Chondrocyte (in vitro differentiated cells): Measurements from ENCODE around the gene STAT3. TPM values are rescaled to one million over a fixed set of nuclear protein-coding genes. Genes with fewer than 3 reads are reported as not detected.
"Not testable (repeated sequence)": the region's sequence is repeated elsewhere in the genome, so short reads cannot be mapped to it uniquely, and the experiment has no call there.

Experiments used
- DNase-seq: peaks from one replicate; pipeline ENCODE4 v3.0.0; 2021; ENCODE audit warnings: mixed read lengths, low spot score
- H3K27ac Mint-ChIP-seq: one replicate; pipeline ENCODE4 v1.8.0; 2021; ENCODE audit warnings: mild to moderate bottlenecking, moderate library complexity, mixed read lengths; ENCODE audit not compliant: unreplicated experiment
- H3K27me3 Mint-ChIP-seq: 2 replicates; pipeline ENCODE4 v1.8.0; 2021; ENCODE audit warnings: low read depth, mixed read lengths
- H3K36me3 Mint-ChIP-seq: 2 replicates; pipeline ENCODE4 v1.8.0; 2021; ENCODE audit warnings: low read depth, mixed read lengths
- H3K4me1 Mint-ChIP-seq: 2 replicates; pipeline ENCODE4 v1.8.0; 2021; ENCODE audit warnings: low read depth, mild to moderate bottlenecking, mixed read lengths
- H3K4me3 Mint-ChIP-seq: one replicate; pipeline ENCODE4 v1.8.0; 2021; ENCODE audit warnings: mild to moderate bottlenecking, moderate library complexity, mixed read lengths; ENCODE audit not compliant: unreplicated experiment
- H3K9me3 Mint-ChIP-seq: 2 replicates; pipeline ENCODE4 v1.8.0; 2021; ENCODE audit warnings: low read depth, mixed read lengths
- CTCF ChIP-seq: fragments of 200-600 bp; sonication (generic); IDR thresholded peaks from 2 replicates; pipeline ENCODE4 v1.5.0; 2021; ENCODE audit warnings: antibody characterized with exemption, mild to moderate bottlenecking, moderate library complexity
- total RNA-seq: library from RNA; stranded (reverse); gene quantifications from 3 replicates; pipeline ENCODE4 v1.2.1, GENCODE V29; 2021

Gene STAT3
- total RNA-seq, 1 donor from 2014 or later: 164 TPM

- no peaks in the 10 kb centered on the region for H3K27me3 Mint-ChIP-seq
- no peaks in the 10 kb centered on the region for H3K9me3 Mint-ChIP-seq
- no peak for DNase-seq
- peak overlapping the region; percentile 63 for H3K27ac Mint-ChIP-seq
- peaks cover 48% of the 10 kb centered on the region for H3K36me3 Mint-ChIP-seq
- peaks cover 27% of the 10 kb centered on the region for H3K4me1 Mint-ChIP-seq
- TF ChIP-seq CTCF: no peak
- no peak overlapping the region for H3K4me3 Mint-ChIP-seq
Measured at GRCh38 chr17:42321555-42321954, 66.7 kb downstream of the STAT3 start.

GRCh38 chr17:42317967-42318366 lies 70.3 kb downstream of the STAT3 start:
- Mint-ChIP-seq H3K36me3 (peaks cover 39% of the 10 kb centered on the region), H3K4me1 (peaks cover 13% of the 10 kb centered on the region)
- not testable (repeated sequence) for H3K27me3 Mint-ChIP-seq, DNase-seq, H3K27ac Mint-ChIP-seq, H3K4me3 Mint-ChIP-seq, H3K9me3 Mint-ChIP-seq

- Mint-ChIP-seq H3K4me1 (peaks cover 7% of the 10 kb centered on the region), H3K27ac (no peak overlapping the region), H3K27me3 (no peaks in the 10 kb centered on the region), H3K4me3 (no peak overlapping the region), H3K9me3 (no peaks in the 10 kb centered on the region), H3K36me3 (peaks cover 33% of the 10 kb centered on the region)
- no peak for TF ChIP-seq CTCF
- no peak for DNase-seq
Measured at GRCh38 chr17:42317266-42317845, 70.9 kb downstream of the STAT3 start.

GRCh38 chr17:42316755-42317154 lies 71.5 kb downstream of the STAT3 start:
- H3K27me3 Mint-ChIP-seq: no peaks in the 10 kb centered on the region
- peaks cover 10% of the 10 kb centered on the region for H3K4me1 Mint-ChIP-seq
- H3K9me3 Mint-ChIP-seq: no peaks in the 10 kb centered on the region
- no peak for TF ChIP-seq CTCF
- no peak for DNase-seq
- no peak overlapping the region for H3K27ac Mint-ChIP-seq
- H3K36me3 Mint-ChIP-seq: peaks cover 29% of the 10 kb centered on the region
- no peak overlapping the region for H3K4me3 Mint-ChIP-seq

- no peak overlapping the region for H3K27ac Mint-ChIP-seq
Measured at GRCh38 chr17:42315402-42316156, 72.7 kb downstream of the STAT3 start.

More at GRCh38 chr17:42315402-42316156, 72.7 kb downstream of the STAT3 start:
- H3K4me3 Mint-ChIP-seq: no peak overlapping the region
- H3K4me1 Mint-ChIP-seq: peaks cover 14% of the 10 kb centered on the region
- no peaks in the 10 kb centered on the region for H3K27me3 Mint-ChIP-seq
- DNase-seq: no peak
- H3K9me3 Mint-ChIP-seq: no peaks in the 10 kb centered on the region
- TF ChIP-seq CTCF: no peak
- H3K36me3 Mint-ChIP-seq: peaks cover 33% of the 10 kb centered on the region
